ENCODE results near the gene CBX1. TPM values are rescaled to one million over a fixed set of nuclear protein-coding genes. Genes with fewer than 3 reads are reported as not detected.
A peak's percentile ranks its signal among the peaks of the same experiment; 100 is the strongest.

The CBX1 gene
- total and polyA plus RNA-seq, 2 donors from 2014 or later: 37.8 to 40.2 TPM

- Histone ChIP-seq H3K9ac (ENCODE audit: low read length in 3 of 3) (no peak overlapping the region), H3K4me3 (ENCODE audit: low read length in 3 of 3) (no peak overlapping the region), H3K27me3 (ENCODE audit: control insufficient read depth, insufficient read depth, low read length) (no peaks in the 10 kb centered on the region), H3K36me3 (ENCODE audit: control insufficient read depth in 2 of 3, insufficient read depth in 3 of 3, low read length in 3 of 3) (peaks cover 7 to 74% (median 55%) of the 10 kb centered on the region in 3 donors), H3K27ac (ENCODE audit: low read depth in 2 of 2, low read length in 2 of 2) (peak overlapping the region in 1 of 2 donors; percentile 28), H3K4me1 (ENCODE audit: control insufficient read depth in 2 of 3, insufficient read depth in 2 of 3, low read depth in 1 of 3, low read length in 3 of 3) (peaks cover 0 to 11% (median 5%) of the 10 kb centered on the region in 3 donors), H3K9me3 (ENCODE audit: control insufficient read depth in 2 of 3, insufficient read depth in 1 of 3, low read length in 3 of 3) (no peaks in the 10 kb centered on the region)
- intact Hi-C loops (cut with DNase I): no loop called here
- DNase-seq (no peak), FAIRE-seq (no peak)
- no peak for TF ChIP-seq CTCF (IDR thresholded peaks at IDR 0.05; ENCODE audit: borderline replicate concordance, extremely low read depth, insufficient read depth)
Measured at GRCh38 chr17:48060249-48060648, 41.0 kb downstream of the CBX1 start.

GRCh38 chr17:48059125-48059668 is 42.1 kb downstream of the CBX1 start:
- Histone ChIP-seq H3K36me3 (ENCODE audit: control insufficient read depth in 2 of 3, insufficient read depth in 3 of 3, low read length in 3 of 3) (peaks cover 7 to 68% (median 53%) of the 10 kb centered on the region in 3 donors), H3K4me1 (ENCODE audit: control insufficient read depth in 2 of 3, insufficient read depth in 2 of 3, low read depth in 1 of 3, low read length in 3 of 3) (peaks cover 2 to 17% (median 9%) of the 10 kb centered on the region in 3 donors), H3K4me3 (ENCODE audit: low read length in 3 of 3) (no peak overlapping the region), H3K9me3 (ENCODE audit: control insufficient read depth in 2 of 3, insufficient read depth in 1 of 3, low read length in 3 of 3) (no peaks in the 10 kb centered on the region), H3K27ac (ENCODE audit: low read depth in 2 of 2, low read length in 2 of 2) (no peak overlapping the region), H3K27me3 (ENCODE audit: control insufficient read depth, insufficient read depth, low read length) (no peaks in the 10 kb centered on the region), H3K9ac (ENCODE audit: low read length in 3 of 3) (no peak overlapping the region)
- intact Hi-C loops (cut with DNase I): no loop called here
- no peak for FAIRE-seq
- DNase-seq: no peak
- TF ChIP-seq CTCF (IDR thresholded peaks at IDR 0.05; ENCODE audit: borderline replicate concordance, extremely low read depth, insufficient read depth): no peak

- TF ChIP-seq CTCF (IDR thresholded peaks at IDR 0.05; ENCODE audit: borderline replicate concordance, extremely low read depth, insufficient read depth): no peak
- H3K4me3 ChIP-seq (ENCODE audit: low read length in 3 of 3): no peak overlapping the region
- no peak overlapping the region for H3K27ac ChIP-seq (ENCODE audit: low read depth in 2 of 2, low read length in 2 of 2)
- peaks cover 2 to 23% (median 13%) of the 10 kb centered on the region in 3 donors for H3K4me1 ChIP-seq (ENCODE audit: control insufficient read depth in 2 of 3, insufficient read depth in 2 of 3, low read depth in 1 of 3, low read length in 3 of 3)
- no peak overlapping the region for H3K9ac ChIP-seq (ENCODE audit: low read length in 3 of 3)
- FAIRE-seq: no peak
- H3K27me3 ChIP-seq (ENCODE audit: control insufficient read depth, insufficient read depth, low read length): no peaks in the 10 kb centered on the region
- no peak for DNase-seq
- peaks cover 7 to 65% (median 53%) of the 10 kb centered on the region in 3 donors for H3K36me3 ChIP-seq (ENCODE audit: control insufficient read depth in 2 of 3, insufficient read depth in 3 of 3, low read length in 3 of 3)
- no peaks in the 10 kb centered on the region for H3K9me3 ChIP-seq (ENCODE audit: control insufficient read depth in 2 of 3, insufficient read depth in 1 of 3, low read length in 3 of 3)
- intact Hi-C loops (cut with DNase I): no loop called here
Measured at GRCh38 chr17:48058393-48059124, 42.7 kb downstream of the CBX1 start.
